GM21515 (cell line): ENCODE data around the gene MAPKAP1.
A peak's percentile ranks its signal among the peaks of the same experiment; 100 is the strongest.

Source experiments
- ATAC-seq: cut with Tn5 transposase; IDR thresholded peaks from one replicate; pipeline ENCODE4 v1.9.1; 2021; ENCODE audit not compliant: unreplicated experiment

MAPKAP1 gene

DNA sequence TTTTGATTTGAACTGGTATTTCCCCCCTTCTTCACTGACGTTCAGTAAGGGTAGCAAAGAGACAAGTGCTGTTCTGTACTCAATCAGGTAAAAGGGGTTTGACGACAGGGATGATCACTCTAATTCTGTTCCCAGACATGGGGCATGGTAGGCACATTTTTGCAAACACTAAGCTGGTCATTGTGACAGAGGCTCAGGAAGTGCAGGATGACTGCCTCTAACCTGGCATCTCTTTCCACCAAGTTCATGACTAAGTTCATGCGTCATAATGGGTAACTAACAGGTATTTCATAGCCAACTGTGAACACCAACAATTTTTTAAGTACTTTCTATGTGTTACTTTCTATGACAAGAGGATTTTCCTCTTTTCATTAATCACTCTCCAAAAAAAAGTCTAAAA, 166.5 kb downstream of the MAPKAP1 start:
- no peak for ATAC-seq

DNA sequence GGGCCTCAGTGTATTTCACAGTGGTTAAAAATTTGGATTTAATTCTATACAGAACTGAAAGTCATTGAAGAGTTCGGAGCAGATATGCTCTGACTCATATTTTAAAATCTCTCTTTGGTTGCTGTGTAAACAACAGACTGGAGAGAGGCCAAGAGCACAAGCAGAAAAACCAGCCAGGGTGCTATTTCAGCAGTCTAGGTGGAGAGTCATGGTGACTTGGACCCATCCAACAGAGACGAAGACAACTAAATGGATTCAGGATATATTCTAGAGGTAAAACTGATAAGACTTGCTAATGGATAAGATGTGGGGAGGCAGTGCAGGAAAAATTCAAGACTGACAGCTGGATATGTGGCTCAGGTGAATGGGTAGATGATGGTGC, 168.9 kb downstream of the MAPKAP1 start:
- no peak for ATAC-seq

GRCh38 chr9:125537442-125538091, 169.4 kb downstream of the MAPKAP1 start:
- ATAC-seq = no peak

DNA sequence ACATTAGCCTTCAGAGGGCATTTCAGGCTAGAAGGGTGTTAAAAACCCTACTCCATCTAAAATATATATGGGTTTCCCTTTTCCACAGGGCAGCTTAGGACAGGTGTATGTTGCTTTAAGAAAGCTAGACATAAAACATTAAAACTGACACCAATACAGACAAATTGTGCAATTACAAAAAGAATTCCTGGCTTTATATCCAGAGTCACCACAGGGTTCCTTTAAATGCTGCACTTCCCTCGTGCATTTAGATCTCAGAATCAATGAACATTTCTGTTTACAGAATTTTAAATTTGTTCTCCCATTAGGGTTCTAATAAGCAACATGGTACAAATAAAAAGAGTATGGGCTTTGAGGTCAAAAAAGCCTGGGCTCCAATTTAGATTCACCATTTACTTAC, 170.2 kb downstream of the MAPKAP1 start:
- ATAC-seq = no peak

DNA sequence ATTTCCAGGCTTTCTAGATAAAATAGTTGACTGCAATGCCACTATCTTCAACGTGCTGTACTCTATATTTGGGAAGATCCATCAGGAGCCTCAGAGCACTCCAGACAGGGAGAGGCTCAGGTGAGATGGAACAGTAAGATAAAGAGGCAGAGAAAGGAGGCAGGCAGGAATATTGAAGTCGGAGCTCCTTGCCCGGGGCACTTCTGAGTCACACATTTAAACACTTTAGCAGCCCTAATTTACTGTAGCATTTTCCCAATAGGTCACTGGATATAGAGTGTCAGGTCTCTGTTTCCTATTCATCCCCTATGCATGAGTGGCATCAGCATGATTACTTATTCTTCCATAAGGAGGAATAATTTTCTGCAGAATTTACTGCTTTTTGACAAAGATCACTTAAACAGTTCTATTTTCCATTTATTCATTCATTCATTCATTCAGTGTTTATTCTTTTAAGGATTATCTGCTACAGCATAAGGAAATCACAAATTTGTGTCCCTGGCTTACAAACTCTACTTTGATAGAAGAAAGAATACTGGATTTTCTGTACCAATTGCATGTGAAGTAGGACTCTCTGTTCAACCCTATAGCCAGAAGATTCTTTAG, 170.7 kb downstream of the MAPKAP1 start:
- ATAC-seq = no peak

- ATAC-seq = no peak
Observed at GRCh38 chr9:125534971-125535701, 171.9 kb downstream of the MAPKAP1 start.

- no peak for ATAC-seq
Observed at GRCh38 chr9:125532812-125533594, 174.0 kb downstream of the MAPKAP1 start.

- ATAC-seq = no peak
Observed at GRCh38 chr9:125532412-125532811, 174.6 kb downstream of the MAPKAP1 start.

GRCh38 chr9:125529589-125530515, 177.2 kb downstream of the MAPKAP1 start:
- ATAC-seq = peak; percentile 63

GRCh38 chr9:125529107-125529506, 177.9 kb downstream of the MAPKAP1 start:
- no peak for ATAC-seq

- no peak for ATAC-seq
Observed at GRCh38 chr9:125527471-125528002, 179.5 kb downstream of the MAPKAP1 start.

DNA sequence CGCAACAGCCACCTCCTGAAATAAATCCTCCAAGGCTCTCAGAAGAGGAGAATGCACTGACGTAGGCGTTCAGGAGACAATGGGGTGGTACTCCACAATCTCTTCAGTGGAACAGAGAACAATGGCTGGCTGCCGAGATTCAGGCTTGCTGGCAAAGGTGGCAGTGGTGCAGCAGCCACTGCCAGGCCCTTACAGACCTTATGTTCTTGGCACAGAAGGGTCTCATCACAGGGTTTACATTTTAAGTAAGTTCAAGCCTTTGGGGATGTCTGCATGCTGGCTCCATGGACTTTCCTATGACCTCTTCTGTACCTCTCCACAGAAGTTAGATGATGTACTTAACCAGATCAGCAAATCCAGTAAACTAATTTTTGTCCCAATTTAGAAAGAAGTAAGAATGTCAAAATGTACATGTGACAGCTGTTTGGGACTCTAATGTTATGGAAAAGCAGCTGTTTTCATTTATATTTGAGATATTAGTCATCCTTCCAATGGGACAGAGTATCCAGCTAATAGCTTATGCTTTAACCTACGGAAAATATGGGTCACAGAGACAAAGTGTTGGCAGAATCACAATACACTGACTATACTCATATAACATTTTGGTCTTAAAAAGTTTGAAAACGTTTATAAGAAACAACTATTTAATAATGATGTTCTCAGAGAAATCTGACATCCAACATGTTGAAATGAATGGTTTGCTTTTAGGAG, 180.9 kb downstream of the MAPKAP1 start:
- ATAC-seq = no peak

DNA sequence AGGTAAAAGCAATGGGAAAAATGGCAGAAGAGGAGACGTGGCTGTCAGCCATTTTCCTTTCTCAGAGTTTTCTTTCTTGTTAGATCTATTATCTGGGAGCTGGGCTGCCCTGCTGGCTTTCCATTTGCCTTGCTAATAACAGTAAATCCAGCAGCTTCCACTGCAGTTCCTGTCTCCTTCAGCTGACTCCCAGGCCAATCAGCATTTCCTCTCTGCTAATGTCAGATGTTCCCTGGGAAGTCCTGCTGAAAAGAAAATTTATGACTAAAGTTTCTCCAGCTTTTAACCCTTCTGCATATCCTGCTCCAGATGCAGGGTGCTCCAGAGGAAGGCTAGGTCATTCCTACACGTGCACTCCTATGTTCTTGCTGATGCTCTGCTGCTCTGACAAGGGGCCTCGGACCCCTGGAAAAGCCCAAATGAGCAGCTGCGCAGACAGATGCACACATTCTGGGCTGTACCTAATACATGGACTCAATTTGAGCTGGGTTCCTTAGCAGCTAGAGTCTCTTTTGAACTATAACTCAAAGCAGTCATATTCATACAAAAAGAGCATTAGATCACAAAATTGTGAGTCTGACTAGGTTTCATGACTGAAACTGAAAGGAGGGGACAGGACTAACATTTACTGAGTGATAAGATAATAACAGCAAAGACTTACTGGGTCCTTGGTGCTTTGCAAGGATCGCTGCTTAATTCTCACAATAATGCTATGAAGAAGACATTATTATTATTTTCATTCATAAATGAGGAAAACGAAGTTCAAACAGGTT, 182.2 kb downstream of the MAPKAP1 start:
- no peak for ATAC-seq

DNA sequence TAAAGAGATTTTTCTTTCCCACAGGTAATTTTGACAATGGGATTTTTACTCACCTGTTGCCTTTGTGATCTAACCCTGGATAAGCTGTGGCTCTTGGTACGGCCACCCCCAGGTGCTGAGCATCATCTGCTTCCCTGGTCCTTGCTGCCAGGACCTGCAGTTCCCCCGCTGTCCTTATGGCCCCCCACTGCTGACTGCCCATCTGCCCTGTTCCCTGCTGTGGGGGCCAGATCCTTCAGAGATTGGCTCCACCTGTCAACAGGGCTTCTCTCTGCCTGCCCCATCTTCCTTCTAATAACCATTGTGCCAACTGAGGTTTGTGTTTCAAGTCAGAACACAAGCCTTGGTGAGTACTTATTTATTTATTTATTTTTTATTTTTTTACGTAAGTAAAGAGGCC, 183.3 kb downstream of the MAPKAP1 start:
- ATAC-seq = no peak

- no peak for ATAC-seq
Observed at GRCh38 chr9:125522328-125522725, 184.7 kb downstream of the MAPKAP1 start.

GRCh38 chr9:125521462-125522327, 185.3 kb downstream of the MAPKAP1 start:
- ATAC-seq = peak; percentile 42

GRCh38 chr9:125519734-125520133, 187.3 kb downstream of the MAPKAP1 start:
- no peak for ATAC-seq

DNA sequence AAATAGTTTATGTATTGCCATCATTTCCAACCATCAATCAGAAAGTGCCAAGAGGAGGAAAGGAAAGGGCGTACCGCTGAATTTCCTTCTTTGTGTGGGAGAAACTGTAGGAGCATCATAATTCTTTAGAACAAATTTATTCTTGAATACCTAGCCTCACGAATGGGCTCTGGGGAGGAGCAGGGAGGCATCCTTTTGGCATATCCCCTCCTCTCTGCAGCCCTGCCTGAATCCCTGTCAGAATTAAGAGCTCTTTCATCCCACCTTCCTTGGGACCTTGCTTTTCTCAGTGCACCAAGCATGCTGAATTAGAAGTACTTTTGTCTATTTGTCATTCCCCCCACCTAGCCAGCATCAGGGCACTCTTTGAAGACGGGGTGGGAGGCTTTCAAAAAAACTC, 189.4 kb downstream of the MAPKAP1 start:
- no peak for ATAC-seq
